Non-pigmented ciliary epithelial cell (primary cell): ENCODE measurements around the gene LAMB4.
"Not testable (repeated sequence)": the region's sequence is repeated elsewhere in the genome, so short reads cannot be mapped to it uniquely, and the experiment has no call there.

Source experiments
- DNase-seq: peaks from one replicate; pipeline ENCODE4 v3.0.0-alpha.2; 2010; ENCODE audit warnings: low read depth

LAMB4 gene

GRCh38 chr7:108045154-108045553, 85.0 kb downstream of the LAMB4 start:
- no peak for DNase-seq

- DNase-seq: no peak
These were observed 85.8 kb downstream of the LAMB4 start for GRCh38 chr7:108044345-108044744.

- DNase-seq: no peak
These were observed 91.2 kb downstream of the LAMB4 start for GRCh38 chr7:108038986-108039385.

GRCh38 chr7:108037741-108038140, 92.4 kb downstream of the LAMB4 start:
- DNase-seq: no peak

DNA sequence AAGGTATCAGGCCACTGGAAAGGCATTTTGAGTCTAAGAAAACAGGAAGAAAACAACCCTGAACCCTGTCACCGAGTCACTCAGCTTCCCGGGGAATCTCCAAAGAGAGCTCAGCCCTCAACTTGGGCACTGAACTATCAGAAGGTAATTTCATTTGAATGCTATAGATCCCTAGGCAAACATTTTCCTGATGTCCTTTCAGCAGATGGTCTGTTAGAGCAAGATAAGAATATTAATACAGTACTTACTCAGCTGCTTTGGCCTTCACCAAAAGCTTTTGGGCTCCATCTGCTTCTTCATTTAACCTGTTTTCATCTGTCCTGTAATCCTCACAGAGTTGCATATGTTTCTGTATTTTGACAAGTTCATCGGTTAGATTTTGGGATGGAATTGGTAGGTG, 93.0 kb downstream of the LAMB4 start:
- DNase-seq: no peak

GRCh38 chr7:108034586-108034985, 95.6 kb downstream of the LAMB4 start:
- no peak for DNase-seq

- DNase-seq: no peak
These were observed 96.2 kb downstream of the LAMB4 start for GRCh38 chr7:108033776-108034497.

DNA sequence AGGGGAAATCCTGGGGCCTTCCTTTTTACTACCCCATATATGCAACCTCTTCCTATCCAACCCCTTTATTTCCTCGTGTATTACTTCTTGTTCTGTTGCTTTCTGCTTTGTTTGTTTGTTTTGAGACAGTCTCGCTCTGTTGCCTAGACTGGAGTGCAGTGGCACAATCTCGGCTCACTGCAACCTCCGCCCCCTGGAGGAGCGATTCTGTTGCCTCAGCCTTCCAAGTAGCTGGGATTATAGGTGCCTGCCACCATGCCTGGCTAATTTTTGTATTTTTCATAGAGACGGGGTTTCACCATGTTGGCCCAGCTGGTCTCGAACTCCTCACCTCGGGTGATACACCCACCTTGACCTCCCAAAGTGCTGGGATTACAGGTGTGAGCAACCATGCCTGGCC, 96.9 kb downstream of the LAMB4 start:
- not testable (repeated sequence) for DNase-seq

DNA sequence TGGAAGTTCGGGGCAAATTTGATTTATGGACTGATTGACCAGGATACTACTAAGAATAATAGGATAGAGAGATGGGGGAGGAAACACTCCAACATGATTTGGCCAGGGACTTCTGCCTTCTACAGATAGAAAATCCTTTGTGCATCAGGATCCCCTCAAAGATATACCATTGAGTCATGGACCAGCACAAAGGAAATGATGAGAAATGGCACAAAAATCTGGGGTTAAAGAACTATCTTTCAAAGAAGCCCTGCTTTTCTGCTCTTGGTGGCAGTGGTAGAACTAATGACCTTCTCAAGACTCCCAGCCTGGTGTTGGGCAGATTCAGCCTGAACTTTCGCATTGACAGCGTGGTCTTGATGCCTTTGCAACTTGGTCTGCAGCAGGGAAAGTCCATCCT, 99.6 kb downstream of the LAMB4 start:
- no peak for DNase-seq

DNA sequence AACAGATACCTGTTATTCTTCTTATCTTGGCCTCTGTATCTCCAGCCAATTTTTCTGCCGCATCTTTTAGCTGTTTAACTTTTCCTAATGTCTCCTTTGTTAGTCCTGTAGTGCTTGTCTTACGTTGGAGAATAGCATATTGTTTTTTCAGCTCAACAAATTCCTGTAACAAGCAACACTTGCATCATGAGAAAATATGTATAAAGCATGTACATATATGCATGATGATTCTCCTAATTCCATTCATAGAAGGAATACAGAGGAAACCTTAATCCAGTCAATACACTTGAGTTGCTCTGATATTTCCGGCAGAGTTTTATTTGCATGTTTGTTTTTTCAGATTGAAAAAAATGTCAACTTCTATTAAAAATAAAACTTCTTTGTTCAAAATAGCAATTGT, 101.1 kb downstream of the LAMB4 start:
- no peak for DNase-seq

DNA sequence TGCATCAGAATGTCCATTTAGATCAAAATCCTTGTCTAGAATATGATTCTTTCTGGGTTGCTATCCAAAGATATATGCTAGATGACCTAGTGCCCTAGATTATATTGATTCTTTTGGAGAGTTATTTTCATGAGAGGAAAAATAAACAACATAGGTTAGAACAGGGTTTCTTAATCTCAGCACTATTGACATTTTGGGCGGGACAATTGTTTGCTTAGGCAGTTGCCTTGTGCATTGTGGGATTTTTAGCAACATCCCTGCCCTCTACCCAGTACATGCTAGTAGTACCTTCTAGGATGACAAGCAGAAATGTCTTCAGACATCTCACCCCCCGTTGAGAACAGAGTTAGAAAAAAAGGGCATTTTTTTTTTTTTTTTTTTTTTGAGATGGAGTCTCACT, 102.0 kb downstream of the LAMB4 start:
- DNase-seq: no peak

DNA sequence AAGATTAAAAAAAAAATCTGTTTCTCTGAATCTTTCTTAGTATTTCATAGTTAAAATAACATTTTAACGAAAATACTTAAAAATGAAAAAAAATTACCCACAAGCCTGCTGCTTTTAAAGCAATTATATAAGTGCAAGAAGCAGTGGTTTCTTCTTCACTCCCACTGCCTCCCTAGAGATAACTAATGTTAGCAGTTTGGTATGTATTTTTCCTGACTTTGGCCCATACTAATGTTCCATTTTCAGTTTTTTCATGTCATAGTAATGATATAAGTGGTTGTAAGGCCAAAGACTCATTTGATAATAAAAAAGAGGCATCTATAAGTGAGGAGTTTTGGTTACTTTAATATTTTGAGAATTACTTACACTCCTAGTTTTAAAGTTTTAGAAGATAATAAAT, 102.9 kb downstream of the LAMB4 start:
- DNase-seq: no peak

GRCh38 chr7:108026647-108027046, 103.5 kb downstream of the LAMB4 start:
- no peak for DNase-seq

DNA sequence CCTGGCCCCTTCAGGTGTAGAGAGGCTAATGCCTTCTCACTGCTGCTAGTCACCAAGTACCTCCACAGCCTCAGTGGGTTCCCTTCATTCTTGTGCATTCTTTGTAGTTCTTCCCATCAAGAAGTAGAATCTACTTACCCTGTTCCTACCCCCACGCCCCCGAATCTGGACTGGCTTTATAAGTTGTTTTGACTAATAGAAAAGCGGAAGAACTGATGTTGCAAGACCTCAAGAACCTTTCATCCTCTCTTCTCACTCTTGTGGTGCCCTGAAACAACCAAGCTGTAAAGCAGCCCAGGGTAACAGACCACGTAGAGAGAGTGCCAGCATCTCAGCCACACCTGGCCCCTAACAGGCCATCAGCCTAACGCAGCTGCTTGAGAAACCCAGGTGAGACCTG, 104.0 kb downstream of the LAMB4 start:
- DNase-seq: no peak

DNA sequence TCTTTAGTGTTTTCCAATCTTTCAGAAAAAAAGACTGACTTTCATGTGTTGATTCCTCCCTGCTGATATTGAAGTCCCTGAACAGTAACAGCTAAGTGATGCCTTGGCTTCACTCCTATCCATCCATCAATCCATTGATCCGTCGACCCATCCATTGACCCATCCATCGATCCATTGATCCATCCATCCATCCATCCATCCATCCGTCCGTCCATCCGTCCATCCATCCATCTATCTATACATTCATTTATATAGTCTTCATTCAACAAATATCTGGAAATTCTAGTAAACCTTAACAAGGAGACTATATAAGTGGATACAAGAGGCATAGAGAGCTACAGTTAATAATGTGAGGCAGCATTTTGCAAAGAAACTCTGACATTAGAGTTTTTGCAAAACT, 105.6 kb downstream of the LAMB4 start:
- no peak for DNase-seq

- DNase-seq: no peak
These were observed 109.6 kb downstream of the LAMB4 start for GRCh38 chr7:108020585-108020984.

DNA sequence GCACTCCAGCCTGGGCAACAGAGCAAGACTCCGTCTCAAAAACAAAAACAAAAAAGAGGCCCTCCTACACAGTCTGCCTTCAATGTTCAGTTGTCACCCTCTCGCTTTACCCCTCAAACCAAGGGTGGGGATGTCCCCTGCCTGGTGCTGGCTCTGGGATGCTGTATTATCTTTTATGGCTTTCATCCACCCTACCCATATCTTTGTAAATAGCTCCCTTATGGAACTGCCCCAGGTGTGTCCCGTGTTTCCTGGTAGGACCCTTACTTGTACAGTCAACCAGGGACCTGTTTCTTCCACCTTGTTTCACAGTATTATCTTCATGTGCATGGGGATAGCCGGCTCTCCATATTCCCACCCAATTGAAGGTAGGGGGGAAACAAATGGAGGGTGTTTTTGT, 111.5 kb downstream of the LAMB4 start:
- DNase-seq: no peak

- DNase-seq: no peak
These were observed 112.4 kb downstream of the LAMB4 start for GRCh38 chr7:108017776-108018151.

DNA sequence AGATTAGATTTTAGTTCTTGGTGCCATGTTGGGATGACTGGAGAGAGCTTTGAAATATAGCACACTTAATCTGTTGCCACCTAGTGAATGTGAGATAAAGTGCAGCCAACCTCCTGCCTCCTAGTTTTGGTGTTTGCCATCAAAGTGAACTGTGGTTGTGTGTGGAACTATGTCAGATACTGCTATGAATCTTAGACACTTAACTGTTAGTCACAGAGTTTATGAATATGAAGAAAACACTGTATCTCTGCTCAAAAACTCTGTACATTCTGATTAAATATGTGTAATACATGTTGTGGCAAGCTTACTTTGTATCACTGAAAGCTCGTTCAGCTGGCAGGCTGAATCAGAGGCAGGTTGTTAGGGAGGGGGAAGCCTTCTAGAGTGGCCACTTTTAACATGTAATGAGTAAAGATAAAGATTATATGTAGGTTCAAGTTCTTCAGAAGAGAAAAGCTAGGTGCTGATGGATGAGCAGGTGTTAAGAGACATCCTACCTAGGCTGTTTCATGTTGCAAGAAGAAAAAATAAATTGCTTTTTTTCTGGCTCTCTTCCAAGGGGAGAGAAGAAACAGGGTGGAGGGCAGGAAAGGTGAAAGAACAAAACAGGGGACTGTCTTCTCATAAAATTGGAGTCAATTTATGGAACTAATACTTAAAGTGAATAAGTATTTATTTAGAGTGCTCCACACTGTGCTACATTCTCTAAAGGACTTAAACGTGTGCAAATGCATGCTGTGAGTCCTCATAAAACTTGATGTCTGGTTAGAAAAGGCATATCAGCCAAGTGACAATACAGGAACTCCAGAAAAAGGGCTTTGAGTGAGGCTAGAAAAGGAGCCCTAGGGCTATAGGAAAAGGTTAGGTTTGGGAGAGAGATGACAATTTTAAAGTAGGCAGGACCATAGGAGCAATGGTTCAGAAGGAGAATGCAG, 113.1 kb downstream of the LAMB4 start:
- DNase-seq: no peak

- no peak for DNase-seq
These were observed 114.4 kb downstream of the LAMB4 start for GRCh38 chr7:108015740-108016139.

- no peak for DNase-seq
These were observed 115.1 kb downstream of the LAMB4 start for GRCh38 chr7:108014747-108015682.

GRCh38 chr7:108014215-108014614, 115.9 kb downstream of the LAMB4 start:
- DNase-seq: no peak
